Stimulated activated naive B cell treated with anti-CD40 and anti-IgM and Interleukin-4, amounts not matched to agents 10 μg/mL and 1 μg/mL and 100 μg/mL, for 72 hours (primary cell): ENCODE results near the gene PRPF40B.

ENCODE experiments used
- ATAC-seq, 2 donors: fragments of 150-1000 bp; cut with Tn5 transposase; replicated peaks; 2 replicates each; pipeline ENCODE4 v1.10.0; 2021; ENCODE audit warnings: moderate library complexity in 1 of 2
- DNase-seq: peaks from one replicate; pipeline ENCODE4 v3.0.0; 2021
- H3K27ac Mint-ChIP-seq: one replicate; pipeline ENCODE4 v1.8.0; 2022; ENCODE audit warnings: mild to moderate bottlenecking, mixed read lengths
- H3K27me3 Mint-ChIP-seq, 2 donors: one replicate each; pipeline ENCODE4 v1.8.0; 2022; ENCODE audit warnings: mixed read lengths in 2 of 2
- H3K36me3 Mint-ChIP-seq, 2 donors: one replicate each; pipeline ENCODE4 v1.8.0; 2022; ENCODE audit warnings: mixed read lengths in 2 of 2, mild to moderate bottlenecking in 1 of 2
- H3K4me1 Mint-ChIP-seq, 2 donors: one replicate each; pipeline ENCODE4 v1.8.0; 2022; ENCODE audit warnings: mixed read lengths in 2 of 2, mild to moderate bottlenecking in 1 of 2
- H3K4me3 Mint-ChIP-seq, 2 donors: one replicate each; pipeline ENCODE4 v1.8.0; 2022; ENCODE audit warnings: mild to moderate bottlenecking in 2 of 2, mixed read lengths in 2 of 2, moderate library complexity in 1 of 2
- H3K9me3 Mint-ChIP-seq, 2 donors: one replicate each; pipeline ENCODE4 v1.8.0; 2022; ENCODE audit warnings: mixed read lengths in 2 of 2, mild to moderate bottlenecking in 1 of 2

The PRPF40B gene

GRCh38 chr12:49687941-49688340, 64.6 kb downstream of the PRPF40B start:
- ATAC-seq, result no peak

GRCh38 chr12:49689237-49689636, 65.9 kb downstream of the PRPF40B start:
- Mint-ChIP-seq H3K36me3 (peaks cover 14 to 29% of the 10 kb centered on the region in 2 donors), H3K27ac (peak overlapping the region; percentile 56), H3K9me3 (no peaks in the 10 kb centered on the region), H3K27me3 (no peaks in the 10 kb centered on the region), H3K4me1 (peaks cover 47 to 70% of the 10 kb centered on the region in 2 donors), H3K4me3 (peak overlapping the region in 1 of 2 donors; percentile 22)
- DNase-seq (no peak), ATAC-seq (peak; percentile 89 to 90)

More at GRCh38 chr12:49687941-49688340, 64.6 kb downstream of the PRPF40B start:
- Mint-ChIP-seq H3K27ac (no peak overlapping the region), H3K9me3 (no peaks in the 10 kb centered on the region), H3K4me1 (peaks cover 55 to 78% of the 10 kb centered on the region in 2 donors), H3K27me3 (no peaks in the 10 kb centered on the region), H3K4me3 (no peak overlapping the region), H3K36me3 (peaks cover 15 to 28% of the 10 kb centered on the region in 2 donors)
- no peak for DNase-seq

GRCh38 chr12:49689785-49690184, 66.4 kb downstream of the PRPF40B start:
- no peaks in the 10 kb centered on the region for H3K27me3 Mint-ChIP-seq
- peak in 1 of 2 donors; percentile 11 for ATAC-seq
- peaks cover 42 to 64% of the 10 kb centered on the region in 2 donors for H3K4me1 Mint-ChIP-seq
- H3K36me3 Mint-ChIP-seq, result peaks cover 14 to 29% of the 10 kb centered on the region in 2 donors
- H3K4me3 Mint-ChIP-seq, result peak overlapping the region in 1 of 2 donors; percentile 2
- peak overlapping the region; percentile 26 for H3K27ac Mint-ChIP-seq
- H3K9me3 Mint-ChIP-seq, result no peaks in the 10 kb centered on the region
- no peak for DNase-seq

- Mint-ChIP-seq H3K4me1 (peaks cover 38 to 60% of the 10 kb centered on the region in 2 donors), H3K36me3 (peaks cover 14 to 23% of the 10 kb centered on the region in 2 donors), H3K4me3 (no peak overlapping the region), H3K27ac (no peak overlapping the region), H3K27me3 (no peaks in the 10 kb centered on the region), H3K9me3 (no peaks in the 10 kb centered on the region)
- no peak for DNase-seq
- no peak for ATAC-seq
Observed at GRCh38 chr12:49692851-49693250, 69.5 kb downstream of the PRPF40B start.

- no peak for ATAC-seq
- H3K36me3 Mint-ChIP-seq, result peaks cover 11 to 18% of the 10 kb centered on the region in 2 donors
- no peak overlapping the region for H3K4me3 Mint-ChIP-seq
- DNase-seq, result no peak
- peaks cover 40 to 60% of the 10 kb centered on the region in 2 donors for H3K4me1 Mint-ChIP-seq
- H3K27me3 Mint-ChIP-seq, result no peaks in the 10 kb centered on the region
- H3K9me3 Mint-ChIP-seq, result no peaks in the 10 kb centered on the region
- H3K27ac Mint-ChIP-seq, result no peak overlapping the region
Observed at GRCh38 chr12:49693931-49694444, 70.6 kb downstream of the PRPF40B start.
